ENCODE measurements around the gene KRT33A.

DNA sequence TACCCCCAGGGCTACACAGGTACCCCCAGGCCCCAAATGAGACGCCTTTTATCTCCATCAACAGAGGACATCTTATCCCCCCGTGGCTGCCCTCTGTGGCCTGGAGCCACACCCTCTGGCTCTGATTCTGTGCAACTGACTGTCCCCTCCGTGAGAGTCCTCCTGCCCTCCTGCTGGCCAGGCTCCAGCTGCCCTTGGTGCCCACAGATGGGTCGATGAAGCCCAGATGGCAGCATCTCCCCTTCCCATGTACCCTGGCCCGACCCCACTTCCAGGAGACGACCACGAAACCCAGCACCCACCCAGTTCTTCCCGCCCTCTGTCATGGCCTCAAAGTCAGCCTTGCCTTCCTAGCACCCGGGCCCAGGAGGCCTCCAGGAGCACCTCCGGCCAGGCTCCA lies 25.5 kb downstream of the KRT33A start:
- TF ChIP-seq, protein P1, sequence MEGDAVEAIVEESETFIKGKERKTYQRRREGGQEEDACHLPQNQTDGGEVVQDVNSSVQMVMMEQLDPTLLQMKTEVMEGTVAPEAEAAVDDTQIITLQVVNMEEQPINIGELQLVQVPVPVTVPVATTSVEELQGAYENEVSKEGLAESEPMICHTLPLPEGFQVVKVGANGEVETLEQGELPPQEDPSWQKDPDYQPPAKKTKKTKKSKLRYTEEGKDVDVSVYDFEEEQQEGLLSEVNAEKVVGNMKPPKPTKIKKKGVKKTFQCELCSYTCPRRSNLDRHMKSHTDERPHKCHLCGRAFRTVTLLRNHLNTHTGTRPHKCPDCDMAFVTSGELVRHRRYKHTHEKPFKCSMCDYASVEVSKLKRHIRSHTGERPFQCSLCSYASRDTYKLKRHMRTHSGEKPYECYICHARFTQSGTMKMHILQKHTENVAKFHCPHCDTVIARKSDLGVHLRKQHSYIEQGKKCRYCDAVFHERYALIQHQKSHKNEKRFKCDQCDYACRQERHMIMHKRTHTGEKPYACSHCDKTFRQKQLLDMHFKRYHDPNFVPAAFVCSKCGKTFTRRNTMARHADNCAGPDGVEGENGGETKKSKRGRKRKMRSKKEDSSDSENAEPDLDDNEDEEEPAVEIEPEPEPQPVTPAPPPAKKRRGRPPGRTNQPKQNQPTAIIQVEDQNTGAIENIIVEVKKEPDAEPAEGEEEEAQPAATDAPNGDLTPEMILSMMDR (IDR thresholded peaks at IDR 0.05), result no peak
- no peak for TF ChIP-seq POLR2A (IDR thresholded peaks at IDR 0.05)
